GM19372 (cell line): Measurements from ENCODE around the gene CACNA1A.
"Not testable (repeated sequence)": the region's sequence is repeated elsewhere in the genome, so short reads cannot be mapped to it uniquely, and the experiment has no call there.

Experiments
- ATAC-seq: cut with Tn5 transposase; IDR thresholded peaks from one replicate; pipeline ENCODE4 v1.9.1; 2021; ENCODE audit warnings: mild to moderate bottlenecking, low read depth, moderate library complexity; ENCODE audit not compliant: unreplicated experiment

Gene CACNA1A

GRCh38 chr19:13429563-13429962 is 76.7 kb downstream of the CACNA1A start:
- ATAC-seq = no peak

DNA sequence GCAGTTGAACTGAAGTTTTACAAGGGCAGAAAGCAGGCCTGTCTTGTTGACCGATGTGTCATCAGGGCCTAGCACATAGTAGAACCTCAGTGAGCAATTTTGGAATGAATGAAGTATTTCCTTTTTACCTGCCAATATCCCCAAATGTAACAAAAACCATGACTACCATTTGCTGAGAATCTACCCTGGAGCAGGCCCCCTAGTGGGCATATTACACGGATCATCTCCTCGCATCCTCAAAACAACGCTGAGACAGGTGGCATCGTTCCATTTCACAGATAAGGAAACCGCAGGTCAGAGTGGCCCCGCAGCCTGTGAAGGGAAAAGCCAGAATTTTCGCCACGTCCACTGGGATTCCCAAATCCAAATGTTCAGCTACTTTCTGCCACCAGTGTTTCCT is 77.9 kb downstream of the CACNA1A start:
- no peak for ATAC-seq

- no peak for ATAC-seq
Measured at GRCh38 chr19:13427273-13428051, 78.8 kb downstream of the CACNA1A start.

DNA sequence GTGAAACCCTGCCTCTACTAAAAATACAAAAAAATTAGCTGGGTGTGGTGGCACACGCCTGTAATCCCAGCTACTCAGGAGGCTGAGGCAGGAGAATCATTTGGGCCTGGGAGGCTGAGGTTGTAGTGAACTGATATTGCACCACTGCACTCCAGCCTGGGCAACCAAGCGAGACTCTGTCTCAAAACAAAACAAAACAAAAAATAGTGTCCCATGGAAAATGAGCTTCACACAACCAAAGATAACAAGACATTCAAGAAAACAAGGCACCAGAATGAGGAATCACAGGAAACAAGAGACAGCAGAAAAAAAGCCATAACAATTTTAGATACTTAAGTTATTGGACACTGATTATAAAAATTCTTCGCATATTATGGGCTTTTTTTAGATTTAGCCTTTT is 80.4 kb downstream of the CACNA1A start:
- not testable (repeated sequence) for ATAC-seq

DNA sequence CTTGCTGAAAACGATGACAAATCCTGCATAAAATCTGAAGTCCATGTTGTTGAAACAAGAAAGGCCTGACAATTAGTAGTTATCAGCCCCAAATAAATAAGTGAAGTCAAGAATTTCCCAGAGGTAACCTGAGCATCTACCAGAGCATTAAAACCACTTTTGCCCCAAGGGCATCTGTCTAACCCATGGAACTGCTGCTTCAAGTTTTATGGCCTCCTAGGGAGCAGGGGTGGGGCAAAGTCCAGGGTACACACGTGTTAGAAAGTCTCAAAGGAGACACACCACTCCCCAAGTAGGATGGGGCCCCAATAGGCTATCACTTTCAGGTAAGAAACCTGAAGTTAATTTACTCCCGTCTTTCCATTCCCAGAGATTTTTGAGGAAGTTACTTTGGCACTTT is 81.1 kb downstream of the CACNA1A start:
- no peak for ATAC-seq

- no peak for ATAC-seq
Measured at GRCh38 chr19:13420780-13421179, 85.5 kb downstream of the CACNA1A start.

- no peak for ATAC-seq
Measured at GRCh38 chr19:13417054-13417453, 89.2 kb downstream of the CACNA1A start.

- ATAC-seq = no peak
Measured at GRCh38 chr19:13411899-13412298, 94.4 kb downstream of the CACNA1A start.

DNA sequence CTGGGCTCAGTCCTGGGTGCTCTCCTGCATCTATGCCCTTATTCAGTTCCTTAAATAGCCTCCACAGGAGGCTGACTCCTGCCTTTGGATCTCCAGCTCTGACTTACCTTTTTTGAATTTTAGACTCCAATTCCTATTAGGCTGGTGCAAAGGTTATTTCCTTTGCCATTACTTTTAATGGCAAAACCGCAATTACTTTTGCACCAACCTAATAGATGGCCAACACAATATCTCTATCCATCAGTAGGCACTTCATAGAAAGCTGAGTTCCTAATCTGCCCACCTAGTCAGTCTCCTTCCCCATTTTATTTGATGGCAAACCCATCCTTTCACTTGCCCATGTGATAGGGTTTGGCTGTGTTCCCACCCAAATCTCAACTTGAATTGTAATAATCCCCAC is 95.3 kb downstream of the CACNA1A start:
- no peak for ATAC-seq

DNA sequence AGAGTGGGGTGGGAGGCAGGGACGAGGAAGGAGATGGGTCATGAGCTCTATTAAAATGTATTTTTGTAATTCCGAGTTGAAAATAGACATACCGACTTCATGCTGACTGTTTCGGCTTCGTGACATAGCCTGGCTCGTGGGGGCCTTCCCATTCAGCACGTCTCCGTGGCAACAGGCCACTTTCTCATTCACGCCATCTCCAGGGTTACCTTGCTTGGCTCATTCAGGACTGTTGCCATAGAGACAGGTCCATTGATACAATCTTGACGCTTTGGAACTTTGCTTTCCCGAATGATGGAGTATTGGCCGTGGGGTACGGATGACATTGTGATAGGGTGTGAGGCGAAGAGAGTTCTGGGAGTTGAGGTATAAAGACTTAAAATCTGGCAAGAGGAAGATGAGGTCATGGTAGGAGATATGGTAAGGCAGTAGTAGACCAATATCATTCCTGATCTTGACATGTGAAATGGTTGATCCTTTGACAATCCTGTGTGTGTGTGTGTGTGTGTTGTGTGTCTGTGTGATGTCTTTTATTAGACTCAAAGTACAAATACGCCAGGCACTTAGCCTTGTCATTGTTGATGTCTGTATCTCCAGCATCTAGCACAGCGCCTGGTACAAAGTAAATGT is 97.3 kb downstream of the CACNA1A start:
- no peak for ATAC-seq

- no peak for ATAC-seq
Measured at GRCh38 chr19:13404236-13404635, 102.0 kb downstream of the CACNA1A start.

- ATAC-seq = no peak
Measured at GRCh38 chr19:13401388-13401787, 104.9 kb downstream of the CACNA1A start.

GRCh38 chr19:13400296-13400695 is 106.0 kb downstream of the CACNA1A start:
- ATAC-seq = no peak

- no peak for ATAC-seq
Measured at GRCh38 chr19:13399746-13400145, 106.5 kb downstream of the CACNA1A start.

DNA sequence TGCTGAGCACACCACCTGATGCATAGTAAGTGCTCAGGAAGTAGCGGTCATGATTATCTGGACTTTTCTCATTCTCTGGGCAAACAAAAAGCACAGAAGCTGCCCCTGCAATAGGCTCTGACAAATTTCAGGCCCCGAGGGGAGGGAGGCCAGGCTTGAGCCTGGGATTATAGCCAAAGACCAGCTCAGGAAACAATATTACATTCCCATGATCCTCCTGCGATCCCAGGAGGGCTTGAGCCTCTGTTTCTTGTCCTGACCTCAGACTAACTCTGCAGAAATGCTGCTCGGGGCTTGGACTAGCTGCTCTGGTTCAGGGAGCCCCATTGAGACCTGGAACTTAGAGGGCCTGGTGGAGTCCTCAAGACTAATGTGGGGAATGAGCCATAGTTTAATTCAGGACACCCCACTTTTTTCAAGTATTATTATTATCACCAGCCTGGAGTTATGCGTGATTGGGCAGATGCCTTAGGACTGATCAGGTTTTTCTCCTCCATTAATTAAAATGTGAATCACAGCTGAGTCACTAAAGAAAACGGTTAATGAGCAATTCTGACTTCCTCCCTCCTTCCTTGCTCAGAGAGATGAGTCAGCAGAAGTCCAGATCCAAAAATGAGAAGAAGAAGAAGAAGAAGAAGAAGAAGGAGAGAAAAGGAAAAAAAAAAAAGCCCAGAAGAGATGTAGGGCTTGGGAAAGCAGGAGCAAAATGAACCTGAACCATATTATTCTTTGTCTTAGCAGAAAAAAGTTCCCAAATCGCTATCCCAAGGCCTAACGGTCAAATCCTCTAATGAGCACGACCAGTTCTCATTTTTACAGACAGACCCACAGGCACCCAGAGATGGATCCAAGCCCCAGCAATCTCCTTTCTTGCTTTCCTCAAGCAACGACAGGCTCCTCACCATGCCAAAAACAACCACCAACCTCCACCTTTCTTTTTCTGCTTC is 107.2 kb downstream of the CACNA1A start:
- ATAC-seq = no peak

- ATAC-seq = no peak
Measured at GRCh38 chr19:13398182-13398581, 108.1 kb downstream of the CACNA1A start.

- ATAC-seq = no peak
Measured at GRCh38 chr19:13396250-13397080, 109.8 kb downstream of the CACNA1A start.

- no peak for ATAC-seq
Measured at GRCh38 chr19:13382633-13382938, 123.7 kb downstream of the CACNA1A start.

DNA sequence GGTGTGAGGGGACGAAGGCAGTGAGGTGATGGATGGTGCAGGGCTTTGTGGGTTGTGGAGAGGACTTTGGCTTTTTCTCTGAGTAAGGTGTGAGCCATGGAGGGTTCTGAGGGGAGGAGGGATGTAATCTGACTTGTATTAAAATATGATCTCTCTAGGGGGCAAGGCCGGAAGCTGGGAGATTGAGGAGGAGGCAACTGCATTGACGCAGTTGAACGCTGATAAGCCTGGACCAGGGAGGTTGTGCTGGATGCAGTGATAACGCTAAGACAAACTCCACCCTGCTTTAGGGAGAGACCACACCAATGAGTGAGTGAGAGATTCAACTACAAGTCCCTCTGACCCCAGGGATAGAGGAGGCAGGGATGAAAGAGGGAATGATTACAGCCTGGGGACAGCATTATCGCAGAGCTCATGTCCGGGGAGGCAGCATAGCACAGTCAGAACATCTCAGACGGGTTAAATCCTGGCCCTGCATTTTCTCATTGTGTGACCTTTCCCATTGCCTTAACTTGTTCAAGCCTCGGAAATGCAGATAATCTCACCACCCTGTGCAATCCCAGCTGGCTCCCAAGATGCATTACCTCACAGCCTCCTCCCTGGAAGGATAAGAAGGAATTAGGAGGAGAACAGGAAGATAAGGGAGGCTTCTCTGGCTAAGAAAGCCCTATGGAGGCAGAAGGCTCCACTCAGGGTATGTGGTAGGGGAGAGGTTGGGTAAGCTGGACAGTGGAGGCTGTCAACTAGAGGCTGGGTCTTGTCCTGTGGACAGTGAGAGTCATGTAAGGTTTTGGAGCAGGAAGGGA is 124.2 kb downstream of the CACNA1A start:
- no peak for ATAC-seq

DNA sequence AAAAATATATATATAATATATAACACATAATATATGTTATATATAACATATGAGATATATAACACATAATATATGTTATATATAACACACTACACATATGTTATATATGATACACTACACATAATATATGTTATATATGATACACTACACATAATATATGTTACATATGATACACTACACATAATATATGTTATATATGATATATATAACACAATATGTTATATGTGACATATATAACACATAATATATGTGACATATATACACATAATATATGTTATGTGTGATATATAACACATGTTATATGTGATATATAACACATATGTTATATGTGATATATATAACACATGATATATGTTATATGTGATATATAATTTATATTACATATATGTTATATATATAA is 129.7 kb downstream of the CACNA1A start:
- ATAC-seq = no peak
